Measurements from ENCODE around the gene GALNT10.

GRCh38 chr5:154189256-154189818 is 1.2 kb upstream of the GALNT10 start:
- no peak for TF ChIP-seq CTCF (IDR thresholded peaks at IDR 0.05)
- TF ChIP-seq POLR2A (IDR thresholded peaks at IDR 0.05): no peak

Data from lower leg skin (tissue), 3 donors.